Pancreas (tissue), 10 donors: ENCODE results near the gene SMYD3. TPM values are rescaled to one million over a fixed set of nuclear protein-coding genes. Genes with fewer than 3 reads are reported as not detected.

ENCODE experiments used
- ATAC-seq, 4 donors: fragments of 200-7000 bp; cut with Tn5 transposase; one replicate each; pipeline versions ENCODE4 v1.8.0 to v1.9.1; 2020; ENCODE audit warnings: mild to moderate bottlenecking in 4 of 4, moderate library complexity in 4 of 4
- DNase-seq, 6 donors: peaks; one replicate each; pipeline ENCODE4 v3.0.0-alpha.2; 2020
- FAIRE-seq: peaks from 2 replicates; lab custom pipeline; 2012; peaks lifted over from hg19 to GRCh38; lab: Jason Lieb, UNC
- H3K27ac ChIP-seq, 4 donors: fragments of 200-600 bp; sonication (generic); 1 replicate in 3 of 4; 2 replicates in 1 of 4; pipeline versions ENCODE4 v1.5.0 to v1.8.0; 2020
- H3K27me3 ChIP-seq, 4 donors: fragments of 200-600 bp; one replicate each; pipeline ENCODE4 v1.8.0; 2021
- H3K36me3 ChIP-seq, 3 donors: fragments of 200-600 bp; sonication (generic) in 1 of 3; one replicate each; pipeline versions ENCODE4 v1.5.0 to v1.8.0; 2020 to 2021
- H3K4me1 ChIP-seq, 3 donors: fragments of 200-600 bp; one replicate each; pipeline ENCODE4 v1.8.0; 2021
- H3K4me3 ChIP-seq, 4 donors: fragments of 200-600 bp; sonication (generic) in 2 of 4; one replicate each; pipeline versions ENCODE4 v1.5.0 to v1.8.0; 2020 to 2021
- H3K9me3 ChIP-seq, 4 donors: fragments of 200-600 bp; one replicate each; pipeline ENCODE4 v1.8.0; 2021
- CTCF ChIP-seq, 4 donors: fragments of 200-600 bp; sonication (generic) in 3 of 4; IDR thresholded peaks; one replicate each; pipeline versions ENCODE4 v1.5.0 to v1.8.0; 2021; ENCODE audit warnings: antibody characterized with exemption in 4 of 4
- WGBS, 2 donors: extraction: QIAGEN DNeasy Blood & Tissue Kit; methylation state at CpG; one replicate each; pipeline ENCODE4 v1.1.7; 2013; 5-methylcytosine and 5-hydroxymethylcytosine counted together
- intact Hi-C, 3 donors: fragments of 100-400 bp; cut with DNase I; formaldehyde crosslinking; loops; one replicate each; pipeline versions ENCODE4 v1.11.1 to v1.14.2; 2022
- polyA plus RNA-seq, 2 donors: library from polyadenylated mRNA; stranded (reverse); fragments of 200-250 nt; gene quantifications; one replicate each; pipeline ENCODE4 v1.2.3, GENCODE V29; 2013
- total RNA-seq, 6 donors: library from RNA; stranded (reverse); fragmentation: NEBNext Ultra II Directional in 4 of 6; extraction: Animal tissue kit (Norgen Biotek cat#: 25700) in 4 of 6; gene quantifications; one replicate each; pipeline versions ENCODE4 v1.2.1 to v1.2.4, GENCODE V29; 2021 to 2023
- donor health status: healthy with polysubstance abuse.
- donor health status: DM: no; HTN: no; CAD: no; lungs with moderate emphysema.
- donor health status: DM: no; HTN: no; CAD: no.
- donor health status: control.
- donor health status: control.
- donor health status: Bipolar disorder and iron deficiency.
- donor health status: DM: yes; HTN: yes; CAD: no.
- donor health status: DM: no; HTN: no; CAD: no.
- donor health status: DM: no; HTN: no; CAD: no.
- donor health status: DM: yes; HTN: yes; CAD: no.

The SMYD3 gene
- total and polyA plus RNA-seq, 8 donors: 4.6 to 10.5 (median 6.7) TPM

GRCh38 chr1:246040200-246040890, 466.7 kb downstream of the SMYD3 start:
- 44 to 52% methylated on average over 15 of the region's 15 CpGs for WGBS, 2 donors
- ATAC-seq: peak; percentile 75 to 87 (median 84)
- no peak for FAIRE-seq

GRCh38 chr1:246039584-246039983, 467.5 kb downstream of the SMYD3 start:
- H3K4me3 ChIP-seq: no peak overlapping the region
- peak in 2 of 6 donors; percentile 7 to 41 for DNase-seq
- no peak for FAIRE-seq
- H3K27ac ChIP-seq: no peak overlapping the region
- TF ChIP-seq CTCF (IDR thresholded peaks at IDR 0.05): no peak
- 70 to 79% methylated on average over 6 of the region's 6 CpGs for WGBS, 2 donors
- no peaks in the 10 kb centered on the region for H3K27me3 ChIP-seq
- peak in 2 of 4 donors; percentile 62 to 69 for ATAC-seq
- no peaks in the 10 kb centered on the region for H3K9me3 ChIP-seq
- H3K36me3 ChIP-seq: no peaks in the 10 kb centered on the region
- intact Hi-C loops: no loop called here
- peaks cover 0 to 4% (median 3%) of the 10 kb centered on the region in 3 donors for H3K4me1 ChIP-seq

More at GRCh38 chr1:246040200-246040890, 466.7 kb downstream of the SMYD3 start:
- intact Hi-C loops: no loop called here
- Histone ChIP-seq H3K4me3 (peak overlapping the region in 1 of 4 donors; percentile 0), H3K9me3 (no peaks in the 10 kb centered on the region), H3K27ac (peak overlapping the region in 1 of 4 donors; percentile 4), H3K36me3 (no peaks in the 10 kb centered on the region), H3K27me3 (no peaks in the 10 kb centered on the region), H3K4me1 (peaks cover 0 to 4% (median 3%) of the 10 kb centered on the region in 3 donors)
- TF ChIP-seq CTCF (IDR thresholded peaks at IDR 0.05): no peak
- peak in 3 of 6 donors; percentile 22 to 67 (median 48) for DNase-seq

GRCh38 chr1:246037832-246038231, 469.2 kb downstream of the SMYD3 start:
- WGBS, 2 donors: 93 to 94% methylated on average over 1 of the region's 1 CpG
- no peaks in the 10 kb centered on the region for H3K27me3 ChIP-seq
- intact Hi-C loops: no loop called here
- no peak overlapping the region for H3K27ac ChIP-seq
- H3K36me3 ChIP-seq: no peaks in the 10 kb centered on the region
- TF ChIP-seq CTCF (IDR thresholded peaks at IDR 0.05): no peak
- H3K4me1 ChIP-seq: peaks cover 0 to 4% (median 3%) of the 10 kb centered on the region in 3 donors
- no peak for ATAC-seq
- no peak for DNase-seq
- no peak overlapping the region for H3K4me3 ChIP-seq
- no peaks in the 10 kb centered on the region for H3K9me3 ChIP-seq
- FAIRE-seq: no peak

- Histone ChIP-seq H3K36me3 (no peaks in the 10 kb centered on the region), H3K9me3 (no peaks in the 10 kb centered on the region), H3K27ac (no peak overlapping the region), H3K4me3 (no peak overlapping the region), H3K27me3 (no peaks in the 10 kb centered on the region), H3K4me1 (peaks cover 0 to 7% (median 3%) of the 10 kb centered on the region in 3 donors)
- WGBS, 2 donors: 92 to 96% methylated on average over 1 of the region's 1 CpG
- DNase-seq (no peak), FAIRE-seq (no peak), ATAC-seq (no peak)
- TF ChIP-seq CTCF (IDR thresholded peaks at IDR 0.05): no peak
- intact Hi-C loops: no loop called here
Observed at GRCh38 chr1:246036175-246036574, 470.9 kb downstream of the SMYD3 start.

- TF ChIP-seq CTCF (IDR thresholded peaks at IDR 0.05): no peak
- Histone ChIP-seq H3K4me3 (no peak overlapping the region), H3K9me3 (no peaks in the 10 kb centered on the region), H3K36me3 (no peaks in the 10 kb centered on the region), H3K4me1 (peaks cover 0 to 7% (median 3%) of the 10 kb centered on the region in 3 donors), H3K27ac (no peak overlapping the region), H3K27me3 (no peaks in the 10 kb centered on the region)
- intact Hi-C loops: no loop called here
- 80 to 86% methylated on average over 11 of the region's 11 CpGs for WGBS, 2 donors
- DNase-seq (no peak), ATAC-seq (no peak), FAIRE-seq (no peak)
Observed at GRCh38 chr1:246035060-246035541, 472.0 kb downstream of the SMYD3 start.
